H9 (cell line): ENCODE data around the gene OVOL3. TPM values are rescaled to one million over a fixed set of nuclear protein-coding genes. Genes with fewer than 3 reads are reported as not detected.

ENCODE experiments used
- DNase-seq: peaks from one replicate; pipeline ENCODE4 v3.0.0-alpha.2; 2017
- H2AFZ ChIP-seq: one replicate; pipeline ENCODE4 v1.6.1; 2013; ENCODE audit warnings: mild to moderate bottlenecking, low read length, control low read depth, moderate library complexity
- H2AK5ac ChIP-seq: 2 replicates; pipeline ENCODE4 v1.6.1; 2013; ENCODE audit warnings: low read length, control low read depth, mixed read lengths; ENCODE audit not compliant: insufficient read length
- H2BK120ac ChIP-seq: one replicate; pipeline ENCODE4 v1.6.1; 2013; ENCODE audit warnings: low read depth, mild to moderate bottlenecking, low read length, control low read depth, inconsistent platforms; ENCODE audit not compliant: poor library complexity, severe bottlenecking
- H2BK12ac ChIP-seq: 2 replicates; pipeline ENCODE4 v1.6.1; 2013; ENCODE audit warnings: low read length, control low read depth, mixed read lengths, low read depth; ENCODE audit not compliant: insufficient read length
- H2BK15ac ChIP-seq: 2 replicates; pipeline ENCODE4 v1.6.1; 2013; ENCODE audit warnings: low read depth, low read length, control low read depth
- H2BK20ac ChIP-seq: one replicate; pipeline ENCODE4 v1.6.1; 2013; ENCODE audit warnings: low read depth, mild to moderate bottlenecking, low read length, control low read depth, inconsistent platforms; ENCODE audit not compliant: poor library complexity, severe bottlenecking
- H2BK5ac ChIP-seq: 2 replicates; pipeline ENCODE4 v1.6.1; 2013; ENCODE audit warnings: low read length, control low read depth, mixed read lengths; ENCODE audit not compliant: insufficient read length
- H3K14ac ChIP-seq: 2 replicates; pipeline ENCODE4 v1.6.1; 2013; ENCODE audit warnings: low read length, control low read depth; ENCODE audit not compliant: insufficient read depth
- H3K18ac ChIP-seq: 2 replicates; pipeline ENCODE4 v1.6.1; 2013; ENCODE audit warnings: low read depth, mild to moderate bottlenecking, mixed read lengths, low read length, control low read depth; ENCODE audit not compliant: insufficient read length
- H3K23ac ChIP-seq: 2 replicates; pipeline ENCODE4 v1.6.1; 2013; ENCODE audit warnings: low read length, control low read depth, mixed read lengths, low read depth; ENCODE audit not compliant: insufficient read length
- H3K23me2 ChIP-seq: 2 replicates; pipeline ENCODE4 v1.6.1; 2013; ENCODE audit warnings: low read depth, mild to moderate bottlenecking, mixed read lengths, low read length, control low read depth; ENCODE audit not compliant: insufficient read length, poor library complexity, severe bottlenecking
- H3K27ac ChIP-seq: 2 replicates; pipeline ENCODE4 v1.5.1; 2013; ENCODE audit warnings: low read length, control low read depth, mixed read lengths, low read depth; ENCODE audit not compliant: insufficient read length
- H3K27me3 ChIP-seq: 2 replicates; pipeline ENCODE4 v1.6.1; 2013; ENCODE audit warnings: low read length, control low read depth, inconsistent platforms; ENCODE audit not compliant: insufficient read depth
- H3K4ac ChIP-seq: 2 replicates; pipeline ENCODE4 v1.6.1; 2013; ENCODE audit warnings: low read depth, mild to moderate bottlenecking, control low read depth, inconsistent platforms, low read length, moderate library complexity
- H3K4me1 ChIP-seq: 2 replicates; pipeline ENCODE4 v1.6.1; 2013; ENCODE audit warnings: low read length, control low read depth, inconsistent platforms; ENCODE audit not compliant: insufficient read depth
- H3K4me2 ChIP-seq: 2 replicates; pipeline ENCODE4 v1.6.1; 2013; ENCODE audit warnings: low read length, control low read depth, mixed read lengths; ENCODE audit not compliant: insufficient read length, insufficient read depth
- H3K56ac ChIP-seq: 2 replicates; pipeline ENCODE4 v1.6.1; 2013; ENCODE audit warnings: low read depth, mild to moderate bottlenecking, mixed read lengths, low read length, control low read depth; ENCODE audit not compliant: insufficient read length
- H3K79me1 ChIP-seq: 2 replicates; pipeline ENCODE4 v1.6.1; 2013; ENCODE audit warnings: low read depth, mild to moderate bottlenecking, moderate library complexity, low read length, control low read depth, inconsistent platforms; ENCODE audit not compliant: insufficient read depth, poor library complexity, severe bottlenecking
- H3K79me2 ChIP-seq: 2 replicates; pipeline ENCODE4 v1.6.1; 2013; ENCODE audit warnings: low read length, control low read depth, inconsistent platforms; ENCODE audit not compliant: insufficient read depth
- H3K9ac ChIP-seq: 2 replicates; pipeline ENCODE4 v1.6.1; 2013; ENCODE audit warnings: low read length, control low read depth, mixed read lengths; ENCODE audit not compliant: insufficient read length; ENCODE audit errors: extremely low read depth
- H3K9me3 ChIP-seq: one replicate; pipeline ENCODE4 v1.6.1; 2013; ENCODE audit warnings: low read depth, low read length, inconsistent platforms; ENCODE audit not compliant: control insufficient read depth
- H3T11ph ChIP-seq: one replicate; pipeline ENCODE4 v1.6.1; 2013; ENCODE audit warnings: mild to moderate bottlenecking, low read length, control low read depth, inconsistent platforms
- H4K20me1 ChIP-seq: one replicate; pipeline ENCODE4 v1.6.1; 2013; ENCODE audit not compliant: control insufficient read depth, insufficient read length, insufficient read depth
- H4K5ac ChIP-seq: 2 replicates; pipeline ENCODE4 v1.6.1; 2013; ENCODE audit warnings: low read depth, mild to moderate bottlenecking, mixed read lengths, low read length, control low read depth; ENCODE audit not compliant: insufficient read length
- H4K8ac ChIP-seq: replicated peaks from 2 replicates; pipeline ENCODE4 v1.6.1; 2013; ENCODE audit warnings: low read length, control low read depth, mixed read lengths, low read depth; ENCODE audit not compliant: insufficient read length
- H4K91ac ChIP-seq: 2 replicates; pipeline ENCODE4 v1.6.1; 2013; ENCODE audit warnings: low read depth, mild to moderate bottlenecking, moderate library complexity, mixed read lengths, low read length, control low read depth; ENCODE audit not compliant: insufficient read length
- H3K27ac Mint-ChIP-seq, 3 experiments: 2 replicates in 2 of 3; 3 replicates in 1 of 3; pipeline ENCODE4 v1.8.0; 2020 to 2021; ENCODE audit warnings: mixed read lengths in 3 of 3, mild to moderate bottlenecking in 1 of 3, moderate library complexity in 1 of 3
- H3K27me3 Mint-ChIP-seq: 2 replicates; pipeline ENCODE4 v1.8.0; 2021; ENCODE audit warnings: low read depth, mild to moderate bottlenecking, moderate library complexity, mixed read lengths
- H3K36me3 Mint-ChIP-seq, 3 experiments: 2 replicates in 2 of 3; 3 replicates in 1 of 3; pipeline ENCODE4 v1.8.0; 2020 to 2021; ENCODE audit warnings: low read depth in 3 of 3, mixed read lengths in 3 of 3; ENCODE audit not compliant: insufficient read depth in 1 of 3
- H3K4me1 Mint-ChIP-seq, 2 experiments: 2 replicates each; pipeline ENCODE4 v1.8.0; 2020; ENCODE audit warnings: mixed read lengths in 2 of 2
- H3K4me3 Mint-ChIP-seq, 2 experiments: 2 replicates in 1 of 2; 3 replicates in 1 of 2; pipeline ENCODE4 v1.8.0; 2020 to 2021; ENCODE audit warnings: mild to moderate bottlenecking in 2 of 2, mixed read lengths in 2 of 2, moderate library complexity in 1 of 2
- H3K9me3 Mint-ChIP-seq, 2 experiments: 2 replicates in 1 of 2; 3 replicates in 1 of 2; pipeline ENCODE4 v1.8.0; 2020; ENCODE audit warnings: mild to moderate bottlenecking in 2 of 2, mixed read lengths in 2 of 2, moderate library complexity in 1 of 2
- WGBS: extraction: QIAGEN DNeasy Blood & Tissue Kit; methylation state at CpG from one replicate; pipeline ENCODE4 v1.1.7; 2013; ENCODE audit warnings: missing lambda C conversion rate, low lambda C conversion rate, mixed read lengths; ENCODE audit not compliant: insufficient read length; ENCODE audit errors: extremely low coverage; 5-methylcytosine and 5-hydroxymethylcytosine counted together
- long read RNA-seq: library from polyadenylated mRNA; unstranded; transcript quantifications from one replicate; pipeline ENCODE4 v2.0.0, GENCODE V29; 2020
- total RNA-seq: library from RNA; stranded (reverse); gene quantifications from 2 replicates; pipeline ENCODE4 v1.2.1, GENCODE V29; 2021
- TF ChIP-seq, protein P1 (sequence below): fragments of 200-600 bp; sonication (generic); conservative IDR thresholded peaks from 3 replicates; pipeline ENCODE4 v1.8.0; 2021; ENCODE audit warnings: antibody characterized with exemption, mild to moderate bottlenecking

Gene OVOL3
- total RNA-seq: not detected in 2 replicates
- long read RNA-seq: 0 reads

- Histone ChIP-seq H4K20me1 (no peaks in the 10 kb centered on the region), H3K18ac (no peak within 1 kb of the TSS), H3K23ac (no peak within 1 kb of the TSS), H3K9ac (no peak within 1 kb of the TSS), H2BK5ac (no peak within 1 kb of the TSS), H4K5ac (no peak within 1 kb of the TSS), H3K79me2 (no peaks in the 10 kb centered on the region; the same call in 1 of the 2 replicates), H2BK20ac (no peak within 1 kb of the TSS), H4K8ac (no peak within 1 kb of the TSS), H3K4me2 (no peak within 1 kb of the TSS), H3K27ac (no peak within 1 kb of the TSS), H3K27me3 (no peaks in the 10 kb centered on the region), H3K79me1 (no peaks in the 10 kb centered on the region), H2BK15ac (no peak within 1 kb of the TSS), H4K91ac (no peak within 1 kb of the TSS), H3K4ac (no peak within 1 kb of the TSS), H3K9me3 (no peaks in the 10 kb centered on the region), H2AK5ac (no peak within 1 kb of the TSS), H3K4me1 (peaks cover 2% of the 10 kb centered on the region; the same call in 1 of the 2 replicates), H2BK12ac (no peak within 1 kb of the TSS), H3K14ac (no peak within 1 kb of the TSS), H3T11ph (no peak within 1 kb of the TSS), H3K56ac (no peak within 1 kb of the TSS), H2AFZ (no peak within 1 kb of the TSS), H2BK120ac (no peak within 1 kb of the TSS), H3K23me2 (peaks cover 9% of the 10 kb centered on the region)
- WGBS: no CpG with 5 or more reads among the region's 1 CpG
- Mint-ChIP-seq H3K4me3 (peak within 1 kb of the TSS; percentile 8 to 60; a peak in 3 of 5 replicates), H3K4me1 (peaks cover 36 to 43% of the 10 kb centered on the region in 2 experiments), H3K9me3 (no peaks in the 10 kb centered on the region; a peak in 1 of 5 replicates), H3K27ac (peak within 1 kb of the TSS in 2 of 3 experiments; percentile 47 to 93; a peak in 5 of 7 replicates), H3K36me3 (peaks cover 11 to 45% (median 33%) of the 10 kb centered on the region in 3 experiments; a peak in 6 of 7 replicates), H3K27me3 (peaks cover 3% of the 10 kb centered on the region)
- TF ChIP-seq, protein P1, sequence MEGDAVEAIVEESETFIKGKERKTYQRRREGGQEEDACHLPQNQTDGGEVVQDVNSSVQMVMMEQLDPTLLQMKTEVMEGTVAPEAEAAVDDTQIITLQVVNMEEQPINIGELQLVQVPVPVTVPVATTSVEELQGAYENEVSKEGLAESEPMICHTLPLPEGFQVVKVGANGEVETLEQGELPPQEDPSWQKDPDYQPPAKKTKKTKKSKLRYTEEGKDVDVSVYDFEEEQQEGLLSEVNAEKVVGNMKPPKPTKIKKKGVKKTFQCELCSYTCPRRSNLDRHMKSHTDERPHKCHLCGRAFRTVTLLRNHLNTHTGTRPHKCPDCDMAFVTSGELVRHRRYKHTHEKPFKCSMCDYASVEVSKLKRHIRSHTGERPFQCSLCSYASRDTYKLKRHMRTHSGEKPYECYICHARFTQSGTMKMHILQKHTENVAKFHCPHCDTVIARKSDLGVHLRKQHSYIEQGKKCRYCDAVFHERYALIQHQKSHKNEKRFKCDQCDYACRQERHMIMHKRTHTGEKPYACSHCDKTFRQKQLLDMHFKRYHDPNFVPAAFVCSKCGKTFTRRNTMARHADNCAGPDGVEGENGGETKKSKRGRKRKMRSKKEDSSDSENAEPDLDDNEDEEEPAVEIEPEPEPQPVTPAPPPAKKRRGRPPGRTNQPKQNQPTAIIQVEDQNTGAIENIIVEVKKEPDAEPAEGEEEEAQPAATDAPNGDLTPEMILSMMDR: no peak
- DNase-seq: peak; percentile 80
Observed at GRCh38 chr19:36110487-36111199, at the start of gene OVOL3. Gene OVOL3 (plus strand): TSS chr19:36111143. CDS start chr19:36111203, 60 bp downstream.
